H7 (cell line): ENCODE measurements around the gene MYO1B. TPM values are rescaled to one million over a fixed set of nuclear protein-coding genes. Genes with fewer than 3 reads are reported as not detected.

Experiments used
- DNase-seq: peaks from one replicate; pipeline ENCODE4 v3.0.0; 2012
- H3K27me3 ChIP-seq: 2 replicates; pipeline ENCODE4 v1.6.0; 2011; ENCODE audit warnings: mild to moderate bottlenecking, low read length; ENCODE audit not compliant: control insufficient read depth, insufficient read depth
- H3K36me3 ChIP-seq: replicated peaks from 2 replicates; pipeline ENCODE4 v1.5.1; 2011; ENCODE audit warnings: low read length; ENCODE audit not compliant: control insufficient read depth, insufficient read depth
- H3K4me3 ChIP-seq: 2 replicates; pipeline ENCODE4 v1.5.1; 2011; ENCODE audit warnings: low read depth, mild to moderate bottlenecking, control low read depth, low read length, moderate library complexity; ENCODE audit not compliant: insufficient read depth
- total RNA-seq: library from RNA; depleted of rRNA; stranded (reverse); fragments of >200 nt; shearing (Covaris generic); gene quantifications from 2 replicates; pipeline ENCODE4 v1.2.3, GENCODE V29; 2014

The MYO1B gene
- total RNA-seq, 1 experiment from 2014 or later, result 47.4 TPM

DNA sequence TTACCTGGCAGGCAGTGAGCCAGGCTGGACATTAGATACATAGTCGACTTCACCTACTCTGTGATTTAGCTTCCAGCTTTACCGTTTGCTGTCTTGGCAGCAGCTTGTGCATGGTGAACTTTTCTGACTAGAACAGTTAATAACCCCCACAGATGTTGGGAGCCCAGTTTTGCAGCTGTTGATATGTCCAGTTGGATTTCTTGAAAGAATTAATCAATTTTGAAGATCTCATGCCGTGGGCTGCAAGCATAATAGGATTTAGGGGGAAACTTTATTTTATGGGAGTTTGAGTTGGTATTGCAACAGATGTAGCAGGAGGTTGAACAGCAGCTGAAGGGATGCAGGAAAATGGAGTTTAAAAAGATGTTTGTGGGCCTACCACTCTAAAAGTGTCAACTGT lies 13.8 kb downstream of the MYO1B start:
- Histone ChIP-seq H3K27me3 (no peaks in the 10 kb centered on the region), H3K36me3 (no peaks in the 10 kb centered on the region), H3K4me3 (no peak overlapping the region)
- DNase-seq, result no peak

DNA sequence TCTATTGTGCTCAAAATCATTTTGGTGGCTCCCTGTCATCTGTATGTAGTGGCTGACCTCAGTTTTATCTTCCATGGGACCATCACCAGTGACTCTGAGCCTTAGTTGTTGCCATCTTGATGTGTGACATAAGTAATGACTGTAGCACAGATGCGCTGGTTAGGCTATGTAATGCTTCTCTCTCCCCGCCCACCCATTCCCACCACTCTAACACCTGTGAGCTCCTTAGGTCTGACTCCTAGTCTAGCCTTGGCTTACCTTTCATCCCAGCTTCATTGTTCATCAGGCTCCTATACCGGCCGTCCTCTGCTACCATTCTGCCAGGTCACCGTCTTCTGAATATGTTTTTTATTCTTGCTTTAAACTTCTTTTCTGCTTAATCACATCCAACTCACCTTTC lies 17.2 kb downstream of the MYO1B start:
- no peak overlapping the region for H3K4me3 ChIP-seq
- H3K27me3 ChIP-seq, result no peaks in the 10 kb centered on the region
- H3K36me3 ChIP-seq, result no peaks in the 10 kb centered on the region
- DNase-seq, result no peak

DNA sequence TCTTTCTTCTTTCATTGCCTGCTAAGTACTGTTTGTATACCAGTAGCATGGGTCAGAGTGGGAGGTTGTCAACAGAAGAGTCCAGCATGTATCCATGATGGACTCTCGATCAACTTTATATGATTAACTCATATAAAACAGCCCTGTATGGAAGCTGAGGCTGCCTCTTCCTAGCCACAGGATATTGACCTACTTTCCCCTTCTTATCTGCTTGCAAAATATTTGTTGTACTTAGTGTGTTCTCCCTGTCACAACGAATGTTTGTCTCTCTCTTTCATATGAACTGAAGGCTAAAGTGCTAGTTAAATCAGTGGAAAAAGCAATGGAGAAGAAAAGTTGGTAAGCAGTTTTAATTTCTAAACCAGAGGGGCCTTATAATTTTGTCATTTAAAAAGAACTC lies 17.8 kb downstream of the MYO1B start:
- Histone ChIP-seq H3K4me3 (no peak overlapping the region), H3K27me3 (no peaks in the 10 kb centered on the region), H3K36me3 (no peaks in the 10 kb centered on the region)
- no peak for DNase-seq

DNA sequence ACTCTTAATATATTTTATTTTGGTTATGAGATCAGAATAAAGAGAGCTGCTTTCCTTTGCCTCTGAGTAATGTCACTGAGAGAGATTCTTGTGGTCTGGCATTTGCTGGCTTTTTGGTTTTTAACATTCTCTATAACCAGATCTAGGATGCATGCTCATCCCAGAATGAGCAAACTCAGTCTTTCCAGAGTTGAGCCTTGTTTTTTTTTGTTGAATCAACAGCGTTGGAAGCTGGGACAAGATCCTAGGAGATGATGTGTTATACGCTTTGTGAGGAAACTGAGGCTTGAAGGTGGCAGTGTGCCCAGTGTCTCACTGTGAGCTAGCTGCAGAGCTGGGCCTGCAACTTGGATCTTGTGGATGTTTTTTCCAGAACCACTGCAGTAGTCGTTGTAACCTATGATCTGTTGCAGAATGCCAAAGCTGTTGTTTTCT lies 19.5 kb downstream of the MYO1B start:
- no peak for DNase-seq
- Histone ChIP-seq H3K36me3 (no peaks in the 10 kb centered on the region), H3K27me3 (no peaks in the 10 kb centered on the region), H3K4me3 (no peak overlapping the region)

DNA sequence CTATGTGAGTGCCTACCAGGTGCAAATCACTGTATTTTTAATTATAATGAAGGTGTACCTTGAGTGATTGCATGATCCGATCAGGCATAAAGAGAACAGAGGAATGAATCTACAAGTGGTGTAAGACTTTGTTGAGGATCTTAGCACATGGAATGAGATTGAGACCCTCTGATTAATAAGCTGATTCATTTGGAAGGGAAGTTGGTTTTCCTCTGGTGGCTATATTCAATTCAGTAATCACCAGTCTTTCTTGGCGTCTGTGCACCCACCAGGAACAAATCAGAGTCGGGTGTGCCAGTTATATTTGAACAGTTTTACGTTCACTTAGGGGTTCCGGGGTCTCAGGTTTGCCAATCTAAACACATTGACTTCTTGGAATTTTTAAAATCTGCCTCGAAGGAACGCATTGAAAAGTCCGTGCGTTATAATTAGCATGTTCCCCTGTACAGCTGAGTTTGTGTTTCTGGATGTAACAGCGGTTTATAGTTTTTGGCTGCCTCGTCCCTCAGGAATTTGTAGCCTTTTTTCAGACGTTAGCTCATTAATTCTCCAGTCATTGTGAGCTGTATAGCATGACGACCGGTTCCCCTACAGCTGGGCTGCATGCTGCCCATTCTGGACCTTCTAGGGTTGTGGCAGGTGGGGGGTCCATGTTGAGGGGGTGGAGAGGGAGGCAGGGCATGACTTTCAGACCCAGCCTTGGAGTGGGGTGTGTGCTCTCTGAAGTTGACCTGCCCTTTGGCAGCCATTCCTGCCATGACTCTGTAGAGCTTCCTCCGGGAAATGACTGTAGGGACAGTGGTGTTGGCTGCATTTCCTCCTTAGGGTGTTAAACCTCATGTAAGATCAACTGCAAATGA lies 20.3 kb downstream of the MYO1B start:
- H3K27me3 ChIP-seq, result no peaks in the 10 kb centered on the region
- no peaks in the 10 kb centered on the region for H3K36me3 ChIP-seq
- DNase-seq, result no peak
- H3K4me3 ChIP-seq, result no peak overlapping the region

DNA sequence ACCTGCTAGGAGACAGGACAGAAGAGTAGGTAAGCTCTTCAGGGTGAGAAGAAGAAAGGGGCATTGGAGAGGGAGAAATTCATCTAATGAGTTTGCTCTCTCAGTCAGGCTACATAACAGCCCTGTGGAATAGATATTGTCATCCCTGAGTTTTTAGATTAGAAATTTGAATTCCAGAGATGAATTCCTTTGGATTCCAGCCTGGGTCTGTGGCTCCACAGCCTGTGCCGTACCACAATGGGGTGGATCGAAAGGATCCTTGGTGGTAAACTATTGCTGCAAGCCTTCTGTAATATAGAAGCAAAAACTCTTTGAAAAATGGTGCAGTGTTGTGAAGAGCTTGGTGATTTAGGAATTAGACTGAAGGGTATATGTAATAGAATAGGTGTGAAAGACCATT lies 21.0 kb downstream of the MYO1B start:
- no peaks in the 10 kb centered on the region for H3K36me3 ChIP-seq
- no peak for DNase-seq
- no peaks in the 10 kb centered on the region for H3K27me3 ChIP-seq
- no peak overlapping the region for H3K4me3 ChIP-seq

DNA sequence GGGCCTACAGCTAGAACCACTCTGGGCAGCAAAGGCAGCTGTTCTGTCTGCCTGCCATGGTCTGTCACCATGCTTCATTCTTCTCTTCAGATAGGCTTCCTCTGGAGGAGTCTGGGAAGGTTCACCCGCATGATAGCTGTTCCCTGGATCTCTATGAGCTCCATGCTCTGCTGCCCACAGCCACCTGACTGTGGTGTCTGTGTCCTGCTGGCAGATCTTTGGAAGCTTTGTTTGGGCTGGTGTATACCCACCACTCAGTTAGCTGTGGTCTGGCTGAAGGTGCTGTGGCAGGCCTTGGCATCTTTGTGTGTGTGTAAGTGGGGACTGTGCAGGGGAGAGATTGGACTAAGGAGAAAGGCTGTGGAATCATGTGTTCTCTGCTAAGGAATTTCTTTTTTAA lies 23.4 kb downstream of the MYO1B start:
- Histone ChIP-seq H3K4me3 (no peak overlapping the region), H3K36me3 (no peaks in the 10 kb centered on the region), H3K27me3 (no peaks in the 10 kb centered on the region)
- no peak for DNase-seq

DNA sequence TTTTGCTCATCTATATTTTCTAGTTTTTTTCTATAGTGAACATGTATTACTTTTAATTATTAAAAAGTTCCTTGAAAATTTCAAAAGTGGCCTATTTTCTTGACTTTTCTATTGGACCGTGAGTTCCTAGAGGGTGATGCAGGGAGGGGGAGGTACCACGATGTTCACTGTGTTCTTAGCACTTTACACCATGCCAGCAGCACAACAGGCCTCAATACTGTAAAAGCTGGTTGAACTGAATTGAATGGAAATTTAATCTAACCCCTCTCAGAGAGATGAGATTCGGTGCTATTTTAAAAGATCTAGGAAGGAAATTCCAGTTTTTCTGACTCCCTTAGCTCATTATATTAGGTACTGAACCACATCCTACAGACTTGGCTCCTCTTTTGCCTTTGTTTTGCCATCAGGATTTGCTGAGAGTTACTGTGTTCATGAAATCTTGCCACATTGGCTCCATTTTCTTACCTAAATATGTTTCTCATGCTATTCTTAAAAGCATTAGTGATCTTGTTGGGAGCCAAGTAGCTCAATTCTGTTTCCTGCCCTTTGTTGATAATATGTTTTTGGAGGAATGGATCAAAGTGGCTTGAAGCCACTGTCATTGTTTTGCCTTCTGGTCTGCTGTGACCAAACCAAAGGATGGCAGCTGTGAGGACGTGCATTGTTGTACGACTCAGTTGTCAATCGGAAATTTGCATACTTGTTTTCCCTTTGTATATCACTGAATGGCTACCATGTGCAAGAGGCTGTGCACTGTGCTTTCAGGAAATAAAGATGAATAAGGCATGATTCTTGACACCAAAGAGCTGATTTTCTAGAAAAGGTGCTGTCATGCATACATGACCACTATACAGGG lies 25.3 kb downstream of the MYO1B start:
- Histone ChIP-seq H3K4me3 (no peak overlapping the region), H3K36me3 (no peaks in the 10 kb centered on the region)
- no peak for DNase-seq

DNA sequence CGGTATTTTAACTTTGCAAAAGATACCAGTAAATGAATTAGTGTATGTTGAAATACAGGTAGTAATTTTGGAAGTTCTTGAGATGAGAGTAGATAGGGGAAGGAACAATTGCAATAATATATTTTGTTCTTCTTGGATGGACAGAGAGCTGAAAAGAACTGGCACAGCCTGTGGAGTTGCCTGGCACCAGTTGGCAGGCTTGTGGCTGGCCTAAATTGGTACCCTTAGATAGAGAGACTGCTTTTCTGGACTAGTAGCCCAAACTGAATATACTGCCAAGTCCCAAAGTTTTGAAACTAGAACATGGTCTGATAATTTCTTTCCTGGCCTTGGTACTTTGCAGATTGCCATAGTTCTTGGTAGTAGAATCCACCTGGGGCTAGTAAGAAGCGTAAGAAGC lies 26.9 kb downstream of the MYO1B start:
- H3K36me3 ChIP-seq, result no peaks in the 10 kb centered on the region
- H3K4me3 ChIP-seq, result no peak overlapping the region
- H3K27me3 ChIP-seq, result no peaks in the 10 kb centered on the region
- DNase-seq, result no peak

More for the DNA sequence above, 25.3 kb downstream of the MYO1B start:
- no peaks in the 10 kb centered on the region for H3K27me3 ChIP-seq

DNA sequence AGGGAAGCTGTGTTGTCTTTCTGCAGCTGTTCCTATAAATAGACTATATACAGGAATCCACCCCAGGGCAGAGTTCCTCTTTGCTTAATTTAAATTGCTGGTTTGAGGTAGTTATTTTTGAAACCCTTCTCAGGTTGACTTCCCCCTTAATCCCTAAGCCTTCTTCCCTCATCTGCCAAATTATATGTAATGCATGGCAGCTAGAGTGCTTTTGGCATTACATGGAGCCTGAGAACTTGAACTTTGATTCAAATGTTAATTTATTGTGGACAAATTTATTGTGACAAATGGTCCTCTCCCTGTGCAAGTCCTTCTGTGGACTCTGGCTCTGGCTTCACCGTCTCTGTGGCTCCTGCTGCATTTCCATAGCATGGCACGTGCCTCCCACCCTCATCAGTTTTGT lies 29.2 kb downstream of the MYO1B start:
- Histone ChIP-seq H3K4me3 (no peak overlapping the region), H3K27me3 (no peaks in the 10 kb centered on the region), H3K36me3 (no peaks in the 10 kb centered on the region; the same call in 1 of the 2 replicates)
- DNase-seq, result no peak

DNA sequence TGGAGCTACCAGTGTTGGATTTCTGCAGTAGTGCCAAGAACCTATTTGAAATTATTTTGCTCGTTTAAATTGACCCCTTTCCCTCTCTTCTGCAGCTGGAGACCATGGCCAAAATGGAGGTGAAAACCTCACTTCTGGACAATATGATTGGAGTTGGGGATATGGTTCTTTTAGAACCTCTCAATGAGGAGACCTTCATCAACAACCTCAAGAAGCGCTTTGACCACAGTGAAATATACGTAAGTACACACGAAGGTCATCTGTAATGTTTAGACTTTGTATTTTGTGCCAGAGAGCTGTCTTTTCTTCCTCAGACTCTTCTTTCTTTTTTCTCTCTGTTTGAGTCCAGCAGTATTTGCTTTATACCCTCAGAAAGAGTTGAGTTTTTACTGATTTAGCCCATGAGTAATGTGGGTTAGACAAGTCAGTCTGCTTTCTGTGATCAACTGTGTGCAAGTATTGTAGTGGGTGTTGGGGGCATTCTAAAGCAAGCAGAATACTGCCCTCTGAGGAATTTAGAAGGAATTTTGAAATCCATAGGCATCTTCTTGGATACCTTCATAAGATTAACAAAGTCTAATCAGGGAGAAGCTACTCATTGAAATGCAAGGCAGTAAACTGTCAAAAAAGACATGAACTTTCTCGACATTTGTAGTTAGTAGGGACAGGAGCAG lies 31.7 kb downstream of the MYO1B start:
- Histone ChIP-seq H3K27me3 (no peaks in the 10 kb centered on the region), H3K4me3 (no peak overlapping the region), H3K36me3 (no peaks in the 10 kb centered on the region; the same call in 1 of the 2 replicates)
- no peak for DNase-seq

DNA sequence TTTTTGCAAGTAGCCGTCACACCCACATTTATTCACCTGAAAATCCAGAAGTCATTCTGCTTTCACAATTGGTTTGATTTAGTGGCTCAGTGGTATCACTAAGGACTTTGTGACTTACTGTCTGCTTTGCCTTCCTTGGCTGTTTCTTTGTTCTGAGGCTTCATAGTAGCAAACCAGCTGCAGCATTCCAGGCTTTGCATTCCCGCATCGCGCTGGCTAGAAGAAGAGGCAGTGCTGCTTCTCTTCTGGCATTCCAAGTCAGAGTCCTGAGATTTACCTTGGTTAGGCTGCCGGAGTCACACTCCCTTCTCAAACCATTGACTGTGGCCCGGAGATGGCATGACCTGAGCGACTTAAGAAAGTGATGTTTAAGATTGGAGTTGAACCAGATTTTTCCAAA lies 35.1 kb downstream of the MYO1B start:
- H3K36me3 ChIP-seq, result no peaks in the 10 kb centered on the region; the same call in 1 of the 2 replicates
- DNase-seq, result peak; percentile 20
- no peak overlapping the region for H3K4me3 ChIP-seq
- no peaks in the 10 kb centered on the region for H3K27me3 ChIP-seq

DNA sequence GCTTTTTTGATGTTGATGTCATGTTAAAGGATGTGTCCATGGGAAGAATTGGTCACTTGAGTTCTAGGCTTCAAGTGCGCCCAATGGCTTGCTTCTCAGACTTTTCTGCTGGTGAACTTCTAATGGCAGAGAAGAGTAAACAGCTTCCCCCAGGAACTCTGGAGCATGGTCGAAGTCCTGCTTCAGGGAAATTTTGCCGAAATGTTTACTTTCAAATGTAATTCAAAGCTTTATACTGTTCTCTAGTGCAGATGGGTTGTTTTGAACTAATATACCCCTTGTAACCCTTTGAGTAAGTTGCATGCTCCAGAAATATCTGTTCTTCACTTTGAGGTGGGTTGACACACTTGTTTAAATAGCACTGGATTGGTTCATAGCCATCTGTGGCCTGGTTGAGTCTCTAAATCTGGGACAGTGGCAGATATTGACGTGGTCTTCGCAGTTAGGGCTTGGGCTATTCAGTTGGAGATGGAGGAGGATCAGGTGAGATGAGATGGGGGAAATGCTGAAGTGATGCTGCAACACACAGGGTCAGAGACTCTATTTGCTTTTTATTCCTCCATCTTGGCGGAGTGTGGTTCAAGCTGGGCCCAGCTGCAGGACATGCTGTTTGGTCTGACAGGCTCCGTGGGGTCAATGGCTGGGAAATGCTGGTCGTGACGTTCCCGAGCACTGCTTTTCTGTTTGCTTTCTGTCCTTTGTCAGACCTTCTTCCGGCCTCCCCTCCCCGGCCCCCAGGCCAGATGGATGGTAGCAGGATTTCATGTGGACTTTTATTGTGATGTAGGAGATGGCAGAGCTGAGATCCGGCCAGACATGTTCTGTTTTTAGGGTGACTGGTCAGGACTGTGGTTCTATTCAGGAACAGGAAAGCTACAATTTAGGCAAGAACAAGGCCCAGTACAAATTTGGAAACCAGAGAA lies 35.9 kb downstream of the MYO1B start:
- DNase-seq, result no peak
- Histone ChIP-seq H3K27me3 (no peaks in the 10 kb centered on the region), H3K4me3 (no peak overlapping the region), H3K36me3 (no peaks in the 10 kb centered on the region; the same call in 1 of the 2 replicates)

DNA sequence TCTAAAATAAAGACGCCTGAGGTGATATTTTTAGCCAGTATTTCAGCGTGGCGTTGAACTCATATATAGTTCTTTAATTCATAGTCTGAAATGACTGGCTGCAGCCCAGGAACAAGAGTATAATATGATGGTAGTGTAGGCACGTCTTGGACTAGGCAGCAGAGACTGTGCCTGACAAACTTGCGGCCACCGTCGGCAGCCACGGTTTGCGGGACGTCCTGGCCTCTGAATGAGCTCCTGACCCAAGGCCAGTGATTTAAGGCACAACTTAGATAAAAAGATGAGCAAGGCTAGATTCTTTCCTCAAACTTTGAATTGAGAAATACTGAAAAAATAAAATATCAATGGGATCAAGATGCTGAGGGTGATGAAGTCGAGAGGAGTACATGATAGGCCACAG lies 40.0 kb downstream of the MYO1B start:
- Histone ChIP-seq H3K27me3 (no peaks in the 10 kb centered on the region), H3K4me3 (no peak overlapping the region), H3K36me3 (no peaks in the 10 kb centered on the region)
- DNase-seq, result no peak
